HepG2 (cell line): ENCODE measurements around the gene TNP2. TPM values are rescaled to one million over a fixed set of nuclear protein-coding genes. Genes with fewer than 3 reads are reported as not detected.

ENCODE experiments used
- ATF4 ChIP-seq, 2 experiments: fragments of 450-650 bp in 1 of 2; sonication (generic) in 1 of 2; formaldehyde crosslinking; IDR thresholded peaks; 2 replicates each; pipeline versions ENCODE4 v1.5.0 to v1.8.0; 2020 to 2022; ENCODE audit warnings: mild to moderate bottlenecking in 1 of 2, missing genetic modification reagents in 1 of 2
- HMGA1 ChIP-seq: sonication (generic); formaldehyde crosslinking; conservative IDR thresholded peaks from 2 replicates; pipeline ENCODE4 v1.4.0; 2020; ENCODE audit warnings: missing genetic modification reagents
- KIAA2018 ChIP-seq: sonication (generic); formaldehyde crosslinking; IDR thresholded peaks from 2 replicates; pipeline ENCODE4 v1.5.0; 2020; ENCODE audit warnings: mild to moderate bottlenecking, missing genetic modification reagents, borderline replicate concordance
- KLF16 ChIP-seq, 2 experiments: sonication (generic) in 1 of 2; formaldehyde crosslinking in 1 of 2; IDR thresholded peaks; 2 replicates each; pipeline versions ENCODE4 v1.6.1 to v1.8.0; 2016 to 2023; ENCODE audit warnings: missing genetic modification reagents in 2 of 2, missing compliant biosample characterization in 1 of 2
- PHF5A ChIP-seq: IDR thresholded peaks from one replicate; pipeline ENCODE4 v1.6.1; 2018; ENCODE audit warnings: low read depth, missing genetic modification reagents; ENCODE audit not compliant: unreplicated experiment
- POGZ ChIP-seq: sonication (generic); formaldehyde crosslinking; IDR thresholded peaks from 2 replicates; pipeline ENCODE4 v1.4.0; 2020; ENCODE audit warnings: mild to moderate bottlenecking, missing genetic modification reagents
- PTBP1 ChIP-seq: fragments of 200-400 bp; formaldehyde crosslinking; IDR thresholded peaks from 2 replicates; pipeline ENCODE4 v1.6.1; 2018; ENCODE audit warnings: low read length, low read depth; ENCODE audit not compliant: poor library complexity, severe bottlenecking
- ZBTB3 ChIP-seq: sonication (generic); formaldehyde crosslinking; IDR thresholded peaks from 2 replicates; pipeline ENCODE4 v1.4.0; 2020; ENCODE audit warnings: low read depth, mild to moderate bottlenecking, moderate library complexity, missing genetic modification reagents, borderline replicate concordance
- ZBTB39 ChIP-seq: sonication (generic); formaldehyde crosslinking; IDR thresholded peaks from 2 replicates; pipeline ENCODE4 v1.5.0; 2020; ENCODE audit warnings: missing genetic modification reagents
- ZC3H4 ChIP-seq: sonication (generic); formaldehyde crosslinking; IDR thresholded peaks from 2 replicates; pipeline ENCODE4 v1.4.0; 2020; ENCODE audit warnings: missing genetic modification reagents, borderline replicate concordance
- ZNF281 ChIP-seq: sonication (generic); formaldehyde crosslinking; IDR thresholded peaks from 2 replicates; pipeline ENCODE4 v1.4.0; 2020; ENCODE audit warnings: missing genetic modification reagents, borderline replicate concordance
- ZNF292 ChIP-seq: sonication (generic); formaldehyde crosslinking; IDR thresholded peaks from 2 replicates; pipeline ENCODE4 v1.8.1; 2022; ENCODE audit warnings: mild to moderate bottlenecking, low read depth, missing genetic modification reagents, borderline replicate concordance
- ZNF788 ChIP-seq: sonication (generic); formaldehyde crosslinking; IDR thresholded peaks from 2 replicates; pipeline ENCODE4 v1.5.0; 2020; ENCODE audit warnings: mild to moderate bottlenecking, missing genetic modification reagents, borderline replicate concordance
- ZNF850 ChIP-seq: sonication (generic); formaldehyde crosslinking; conservative IDR thresholded peaks from 2 replicates; pipeline ENCODE4 v1.9.0; 2021; ENCODE audit warnings: mild to moderate bottlenecking, missing genetic modification reagents
- polyA plus RNA-seq, 8 experiments: library from polyadenylated mRNA; depleted of rRNA in 3 of 8; stranded (reverse) in 7 of 8; unstranded in 1 of 8; fragments of >200 nt; fragmentation: Illumina TruSeq in 4 of 8; extraction: Trizol in 4 of 8; gene quantifications; 2 replicates each; pipeline versions ENCODE4 v1.2.1 to v1.2.3, GENCODE V29; 2011 to 2016; ENCODE audit warnings: low read depth in 4 of 8, missing spikeins in 1 of 8, mixed read lengths in 1 of 8; ENCODE audit not compliant: insufficient read depth in 1 of 8
- total RNA-seq, 5 experiments: library from RNA; depleted of rRNA; stranded (reverse); fragments of >200 nt; fragmentation: Illumina TruSeq; extraction: Trizol; gene quantifications; 2 replicates each; pipeline ENCODE4 v1.2.3, GENCODE V29; 2016; ENCODE audit warnings: low read depth in 1 of 5

Gene TNP2
- total and polyA plus RNA-seq, 2 of the 13 experiments (the other 11 are each of a cell fraction or from before 2014, with no cell fraction given): not detected

- no peak for TF ChIP-seq ZC3H4 (CRISPR knock-in tag)
- TF ChIP-seq ZNF292 (CRISPR knock-in tag): peak; percentile 59; the same call in 1 of the 2 replicates
- TF ChIP-seq ZBTB3 (CRISPR knock-in tag): no peak
- TF ChIP-seq ATF4 (CRISPR knock-in tag; IDR thresholded peaks at IDR 0.05): peak in 1 of 2 experiments; percentile 95; a peak in 2 of 4 replicates
- TF ChIP-seq ZNF281 (CRISPR knock-in tag): peak; percentile 43; the same call in 1 of the 2 replicates
- 0 out of 2 replicates have a peak, but pooled peaks have one; percentile 44 for TF ChIP-seq ZNF788 (CRISPR knock-in tag)
- TF ChIP-seq KLF16 (CRISPR knock-in tag; IDR thresholded peaks at IDR 0.05): peak in 1 of 2 experiments; percentile 66; a peak in 2 of 4 replicates
- no peak for TF ChIP-seq POGZ (CRISPR knock-in tag)
- TF ChIP-seq HMGA1 (CRISPR knock-in tag): no peak
- no peak for TF ChIP-seq ZNF850
- no peak for TF ChIP-seq KIAA2018 (CRISPR knock-in tag)
- TF ChIP-seq PTBP1: no peak
- TF ChIP-seq PHF5A (CRISPR knock-in tag): no peak
- TF ChIP-seq ZBTB39 (CRISPR knock-in tag): no peak
These were observed 4.7 kb upstream of the TNP2 start (continued) for GRCh38 chr16:11273721-11274324.
